IPS-15b (cell line): ENCODE data around the gene EFHC1.

ENCODE experiments used
- H3K27me3 ChIP-seq: one replicate; pipeline ENCODE4 v1.6.1; 2013; ENCODE audit warnings: low read length; ENCODE audit not compliant: control insufficient read depth, insufficient read depth
- H3K36me3 ChIP-seq: one replicate; pipeline ENCODE4 v1.6.1; 2013; ENCODE audit warnings: low read length; ENCODE audit not compliant: control insufficient read depth, insufficient read depth
- H3K4me1 ChIP-seq: one replicate; pipeline ENCODE4 v1.6.1; 2013; ENCODE audit warnings: mild to moderate bottlenecking, low read length; ENCODE audit not compliant: control insufficient read depth, insufficient read depth
- H3K4me3 ChIP-seq: one replicate; pipeline ENCODE4 v1.5.1; 2013; ENCODE audit warnings: low read depth, low read length
- H3K9ac ChIP-seq: one replicate; pipeline ENCODE4 v1.6.1; 2013; ENCODE audit warnings: low read depth, mild to moderate bottlenecking, low read length
- H3K9me3 ChIP-seq: one replicate; pipeline ENCODE4 v1.6.1; 2013; ENCODE audit warnings: mild to moderate bottlenecking, low read length; ENCODE audit not compliant: control insufficient read depth, insufficient read depth

EFHC1 gene

DNA sequence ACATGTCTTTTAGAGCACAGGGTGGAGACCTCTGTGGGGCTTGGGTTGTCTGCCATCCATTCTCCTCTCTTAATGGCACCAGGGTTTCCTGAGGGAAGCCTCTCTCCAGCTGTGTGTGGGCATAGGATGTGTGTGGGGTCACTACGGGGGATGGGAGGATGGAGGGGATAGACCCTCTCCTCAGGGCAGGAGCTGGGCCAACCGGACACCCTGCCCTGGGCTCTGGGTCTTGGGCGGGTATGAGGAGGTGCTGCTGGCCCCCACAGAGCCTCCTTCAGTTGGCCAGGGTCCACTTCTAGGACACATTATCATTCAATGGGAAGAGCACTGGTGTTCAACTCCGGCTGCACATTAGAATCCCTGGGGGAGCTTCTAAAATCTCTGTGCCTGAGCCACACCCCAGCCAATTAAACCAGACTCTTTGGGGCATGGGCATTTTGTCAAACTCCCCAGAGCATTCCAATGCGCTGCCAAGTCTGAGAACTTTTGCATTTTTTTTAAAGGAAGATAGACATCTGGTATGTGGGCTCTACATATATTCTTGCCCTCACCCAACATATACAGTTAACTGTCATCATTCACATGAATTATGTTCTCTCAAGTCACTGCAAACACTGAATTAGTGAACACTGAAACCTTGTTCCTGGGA lies 118.2 kb downstream of the EFHC1 start:
- Histone ChIP-seq H3K36me3 (no peaks in the 10 kb centered on the region), H3K4me1 (no peaks in the 10 kb centered on the region), H3K9ac (no peak overlapping the region), H3K27me3 (no peaks in the 10 kb centered on the region), H3K9me3 (no peaks in the 10 kb centered on the region), H3K4me3 (no peak overlapping the region)

DNA sequence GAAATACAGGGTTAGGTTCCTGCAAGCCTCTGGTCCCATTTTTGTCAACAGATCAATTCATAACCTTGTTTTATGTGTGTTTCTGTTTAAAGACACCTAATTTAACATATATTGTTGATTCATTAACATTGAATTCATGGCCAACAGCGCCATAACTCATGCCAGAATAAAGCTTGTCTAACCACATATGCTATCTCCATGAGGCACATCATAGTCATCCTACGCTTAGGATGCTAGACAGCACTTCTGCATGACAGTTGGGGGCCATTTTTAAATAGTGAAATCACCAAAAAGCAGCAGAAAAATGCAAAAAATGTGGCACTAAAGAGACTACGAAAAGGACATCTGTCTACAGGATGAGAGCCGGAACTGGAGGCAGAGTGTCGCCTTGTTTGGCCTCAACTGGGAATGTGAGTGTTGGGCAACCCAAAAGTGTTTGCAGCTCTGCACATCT lies 118.8 kb downstream of the EFHC1 start:
- no peak overlapping the region for H3K4me3 ChIP-seq
- H3K36me3 ChIP-seq, result no peaks in the 10 kb centered on the region
- no peaks in the 10 kb centered on the region for H3K27me3 ChIP-seq
- no peaks in the 10 kb centered on the region for H3K4me1 ChIP-seq
- H3K9ac ChIP-seq, result no peak overlapping the region
- H3K9me3 ChIP-seq, result no peaks in the 10 kb centered on the region

DNA sequence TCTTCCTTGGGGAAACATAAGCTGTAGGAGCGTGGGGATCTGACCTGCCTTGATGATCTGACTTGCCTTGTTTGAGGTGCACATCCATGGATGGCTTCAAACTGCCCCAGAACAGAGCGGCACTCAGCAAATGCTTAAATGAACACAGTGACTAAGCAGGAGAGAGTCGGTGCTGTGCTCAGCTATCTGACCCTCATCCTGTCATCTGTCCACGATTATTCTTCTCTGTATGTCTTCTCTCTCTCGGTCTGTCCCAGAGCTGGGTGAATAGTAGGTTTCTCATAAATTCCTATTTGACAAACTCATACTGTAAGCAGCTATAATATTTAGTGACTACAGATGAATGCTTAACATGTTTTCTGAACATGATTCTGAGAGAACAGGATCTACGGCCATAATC lies 119.5 kb downstream of the EFHC1 start:
- no peaks in the 10 kb centered on the region for H3K9me3 ChIP-seq
- H3K4me1 ChIP-seq, result no peaks in the 10 kb centered on the region
- no peak overlapping the region for H3K9ac ChIP-seq
- no peaks in the 10 kb centered on the region for H3K27me3 ChIP-seq
- H3K36me3 ChIP-seq, result no peaks in the 10 kb centered on the region
- H3K4me3 ChIP-seq, result no peak overlapping the region

DNA sequence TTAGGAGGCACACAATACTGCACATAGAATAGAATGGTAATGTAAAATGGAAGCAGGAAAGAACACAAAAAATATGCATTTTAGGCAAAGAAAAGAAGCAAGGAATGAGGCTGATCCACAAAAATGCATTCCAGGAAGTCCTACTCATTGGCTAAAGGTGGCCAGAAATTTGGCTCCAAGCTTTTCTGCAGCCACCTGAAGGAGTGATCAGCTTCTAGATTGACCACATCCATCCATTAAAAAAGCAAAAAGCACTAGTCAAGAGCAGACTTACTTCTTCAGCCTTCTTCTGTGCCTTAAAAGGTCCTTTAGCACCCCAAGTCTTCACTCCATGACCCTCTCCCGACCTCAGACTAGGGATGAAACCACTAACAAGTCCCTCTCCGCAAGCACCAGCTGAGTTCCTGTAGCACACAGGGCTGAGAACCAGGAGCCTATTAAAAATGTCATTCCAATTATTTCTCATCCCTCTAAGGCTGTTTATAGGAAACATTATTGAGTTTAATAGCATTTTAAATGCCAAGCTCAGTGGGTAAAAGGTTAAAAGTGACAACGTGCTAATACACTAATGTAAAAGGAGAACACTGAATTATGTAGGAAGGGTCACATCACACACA lies 120.3 kb downstream of the EFHC1 start:
- H3K4me1 ChIP-seq, result no peaks in the 10 kb centered on the region

DNA sequence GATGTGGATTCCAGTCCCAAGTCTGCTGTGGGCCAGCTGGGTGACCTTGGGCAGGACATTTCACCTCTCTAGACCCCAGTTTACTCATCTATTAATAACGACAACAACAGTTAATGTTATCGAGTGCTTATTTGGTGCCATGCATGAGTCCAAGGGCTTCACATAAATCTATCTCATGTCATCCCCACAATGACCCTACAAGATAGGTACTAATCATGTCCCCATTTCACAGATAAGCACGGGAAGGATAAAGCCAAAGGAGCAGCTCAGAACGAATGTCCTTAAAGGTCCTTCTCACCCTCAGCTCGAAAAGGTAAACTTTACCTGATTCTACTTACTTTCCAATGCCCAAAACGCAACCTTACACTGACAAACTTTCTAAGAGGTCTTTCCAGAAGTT lies 121.0 kb downstream of the EFHC1 start:
- no peaks in the 10 kb centered on the region for H3K36me3 ChIP-seq

More for the DNA sequence above, 120.3 kb downstream of the EFHC1 start:
- Histone ChIP-seq H3K36me3 (no peaks in the 10 kb centered on the region), H3K9me3 (no peaks in the 10 kb centered on the region), H3K9ac (no peak overlapping the region), H3K27me3 (no peaks in the 10 kb centered on the region), H3K4me3 (no peak overlapping the region)

DNA sequence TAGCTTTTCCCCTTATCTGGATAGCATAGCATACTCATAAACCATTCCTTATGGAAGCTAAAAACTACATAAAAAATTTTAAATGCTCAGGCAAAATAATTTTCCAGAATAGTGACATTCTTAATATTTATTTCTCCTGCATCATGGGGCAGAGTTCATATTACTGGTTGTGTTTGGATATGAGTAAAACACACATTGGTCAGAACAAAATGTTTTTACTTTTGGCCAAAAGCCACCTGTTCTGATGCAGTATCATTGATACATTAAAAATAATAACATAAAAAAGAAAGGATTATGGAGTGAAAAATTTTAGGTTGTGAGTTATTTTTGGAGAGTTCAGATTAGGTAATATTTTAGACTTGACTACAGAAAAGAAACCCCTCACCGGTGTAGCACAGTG lies 123.1 kb downstream of the EFHC1 start:
- Histone ChIP-seq H3K9me3 (no peaks in the 10 kb centered on the region), H3K36me3 (no peaks in the 10 kb centered on the region), H3K9ac (no peak overlapping the region), H3K27me3 (no peaks in the 10 kb centered on the region), H3K4me1 (no peaks in the 10 kb centered on the region), H3K4me3 (no peak overlapping the region)

More for the DNA sequence above, 121.0 kb downstream of the EFHC1 start:
- Histone ChIP-seq H3K9ac (no peak overlapping the region), H3K9me3 (no peaks in the 10 kb centered on the region), H3K27me3 (no peaks in the 10 kb centered on the region), H3K4me1 (no peaks in the 10 kb centered on the region), H3K4me3 (no peak overlapping the region)

DNA sequence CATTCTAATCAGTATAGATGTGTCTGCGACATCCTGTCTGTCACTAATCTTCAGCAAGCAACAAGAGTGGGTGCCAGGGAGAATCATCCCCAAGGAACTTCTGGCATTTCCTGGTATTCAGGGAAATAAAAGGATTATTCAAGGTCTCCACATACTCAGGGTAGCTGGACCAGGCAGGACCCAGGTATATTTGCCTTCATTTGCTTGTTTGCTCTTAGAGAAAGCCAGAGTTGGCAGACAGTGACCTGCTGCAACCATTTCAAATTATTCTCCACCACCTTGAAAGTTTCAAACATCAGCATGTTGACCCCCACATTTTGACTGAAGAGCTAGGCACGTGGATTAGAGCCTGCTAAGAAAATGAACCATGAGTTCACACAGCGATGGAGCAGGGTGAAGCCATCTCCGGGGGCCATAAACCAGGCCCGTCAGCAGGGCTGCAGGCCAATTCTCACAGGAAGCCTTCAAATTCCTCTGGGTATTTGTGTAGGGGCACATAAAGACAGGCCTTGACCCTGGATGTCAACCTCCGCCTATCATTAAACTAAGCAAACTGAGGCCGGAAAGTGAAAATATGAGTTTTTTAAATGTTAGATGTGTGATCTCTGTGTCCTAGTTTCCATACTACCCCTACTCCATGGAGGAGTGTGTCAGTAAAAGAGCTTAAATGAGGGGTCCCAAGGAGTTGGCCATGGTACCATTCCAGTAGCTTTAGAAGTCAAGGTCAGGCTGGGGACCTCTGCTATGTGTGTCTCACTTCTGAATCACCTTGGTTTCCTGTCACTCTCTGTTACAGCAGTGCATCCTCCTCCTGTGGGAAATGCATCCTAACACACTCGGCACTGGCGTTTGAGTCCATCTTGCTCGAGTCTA lies 123.8 kb downstream of the EFHC1 start:
- no peak overlapping the region for H3K4me3 ChIP-seq
- H3K36me3 ChIP-seq, result no peaks in the 10 kb centered on the region
- no peaks in the 10 kb centered on the region for H3K4me1 ChIP-seq
- no peaks in the 10 kb centered on the region for H3K9me3 ChIP-seq
- peak overlapping the region; percentile 10 for H3K9ac ChIP-seq
- no peaks in the 10 kb centered on the region for H3K27me3 ChIP-seq

DNA sequence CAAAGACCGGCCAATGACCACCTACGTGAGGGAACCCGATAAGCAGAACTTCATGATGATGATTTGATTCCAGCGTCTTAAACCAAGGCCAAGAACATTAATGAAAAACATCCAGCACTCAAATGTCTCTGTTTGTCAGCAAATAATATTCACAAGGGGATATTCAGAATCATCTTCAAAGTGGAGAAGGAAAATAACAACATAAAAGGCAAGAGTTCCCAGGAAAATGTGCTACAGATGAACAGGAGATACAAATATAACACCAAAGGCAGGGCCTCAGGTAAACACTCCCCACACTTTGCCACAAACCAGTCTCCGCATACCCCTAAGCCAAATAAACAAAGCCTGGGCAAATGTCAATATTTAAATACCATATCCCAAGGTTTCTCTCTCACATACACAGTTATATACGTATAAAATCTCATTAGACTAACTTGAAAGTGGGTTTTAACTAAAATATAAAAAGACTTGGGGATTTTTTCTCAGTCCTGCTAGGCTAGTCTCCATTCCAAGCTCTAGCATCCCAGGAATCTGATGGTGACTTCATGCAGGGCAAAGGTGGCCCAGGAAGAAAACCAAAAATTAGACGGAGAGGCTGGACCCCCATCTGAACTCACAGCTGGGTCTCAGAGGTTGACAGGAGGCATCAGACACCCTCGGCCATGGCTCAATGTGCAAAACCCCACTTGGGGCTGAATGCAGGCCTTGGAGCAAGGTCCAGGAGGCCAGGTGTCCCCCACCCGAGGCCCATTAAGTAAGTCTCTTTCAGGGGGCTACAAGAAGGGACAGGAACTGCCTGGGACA lies 124.7 kb downstream of the EFHC1 start:
- Histone ChIP-seq H3K4me3 (no peak overlapping the region), H3K4me1 (no peaks in the 10 kb centered on the region), H3K27me3 (no peaks in the 10 kb centered on the region), H3K9me3 (no peaks in the 10 kb centered on the region), H3K9ac (no peak overlapping the region), H3K36me3 (no peaks in the 10 kb centered on the region)

DNA sequence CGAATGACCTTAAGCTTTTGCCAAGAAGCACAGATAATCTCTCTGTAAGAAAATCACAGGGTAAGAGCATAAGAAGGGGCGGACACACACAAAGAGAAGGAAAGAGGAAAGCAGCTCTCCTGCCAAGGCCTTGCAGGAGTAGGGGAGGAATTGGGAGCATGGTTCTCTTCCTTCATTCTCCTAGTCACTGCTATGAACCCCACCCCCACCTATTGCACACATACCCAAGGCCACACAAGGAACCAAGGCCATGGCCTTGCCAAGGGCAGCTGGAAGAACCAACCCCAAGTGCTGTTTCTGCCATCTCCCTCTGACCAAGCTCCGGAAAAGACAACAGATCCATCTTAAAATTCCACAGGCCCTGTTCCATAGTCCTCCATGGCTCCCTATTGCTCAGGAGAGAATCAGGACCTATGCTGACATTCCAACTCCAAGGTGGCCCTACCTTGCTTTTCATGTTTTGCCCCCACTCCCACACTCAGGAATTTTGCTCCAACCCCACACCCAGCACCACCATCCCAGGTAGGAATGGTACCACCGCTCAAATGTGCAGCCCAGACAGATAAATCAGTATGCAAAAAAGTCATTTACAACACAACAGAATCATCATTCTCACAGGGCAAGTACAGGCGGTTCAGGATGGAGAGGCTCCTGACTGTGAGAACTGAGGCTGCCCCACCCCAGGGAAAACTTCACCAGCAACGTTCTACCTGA lies 125.4 kb downstream of the EFHC1 start:
- Histone ChIP-seq H3K27me3 (no peaks in the 10 kb centered on the region), H3K4me3 (no peak overlapping the region), H3K9me3 (no peaks in the 10 kb centered on the region), H3K9ac (no peak overlapping the region), H3K36me3 (no peaks in the 10 kb centered on the region), H3K4me1 (no peaks in the 10 kb centered on the region)

DNA sequence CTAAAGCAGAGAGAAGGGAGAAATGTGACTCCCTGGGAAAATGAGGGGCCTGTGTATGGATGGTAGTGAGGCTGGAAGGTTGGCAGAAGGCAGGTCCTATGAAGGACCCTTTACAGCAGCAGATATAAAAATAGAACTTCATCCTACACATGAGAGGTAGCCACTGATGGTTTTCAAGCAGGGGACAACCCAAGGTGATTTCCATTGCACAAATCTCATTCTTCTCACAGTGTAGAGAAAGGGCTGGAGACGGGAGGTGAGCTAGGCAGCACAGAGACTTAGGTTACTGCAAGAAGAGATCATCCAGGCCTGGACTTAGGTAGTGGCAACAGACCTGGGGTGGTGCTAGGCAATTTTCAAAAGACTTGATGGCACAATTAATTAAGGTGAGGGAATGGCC lies 126.0 kb downstream of the EFHC1 start:
- H3K9me3 ChIP-seq, result no peaks in the 10 kb centered on the region
- no peak overlapping the region for H3K9ac ChIP-seq

DNA sequence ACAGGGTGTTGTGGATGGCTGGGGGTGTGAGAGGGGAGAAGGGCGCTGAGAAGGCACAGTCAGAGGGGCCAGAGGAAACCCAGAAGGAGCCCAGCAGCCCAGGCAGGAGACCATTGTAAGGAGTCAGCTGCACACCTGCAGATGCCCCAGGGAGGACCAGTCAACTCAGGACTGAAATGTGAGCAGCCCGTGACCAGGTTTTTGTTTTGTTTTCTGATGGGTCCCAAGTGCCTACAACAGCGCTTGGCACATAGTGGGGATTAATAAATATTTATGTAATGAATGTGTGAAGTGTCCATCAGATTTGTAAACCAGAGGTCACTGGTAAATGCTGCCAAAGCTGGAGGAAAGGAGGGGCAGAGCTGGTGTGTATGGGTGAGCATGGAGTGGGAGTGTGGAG lies 126.5 kb downstream of the EFHC1 start:
- H3K4me1 ChIP-seq, result peaks cover 5% of the 10 kb centered on the region
- H3K36me3 ChIP-seq, result no peaks in the 10 kb centered on the region
- no peaks in the 10 kb centered on the region for H3K9me3 ChIP-seq
- H3K27me3 ChIP-seq, result no peaks in the 10 kb centered on the region
- no peak overlapping the region for H3K9ac ChIP-seq
- no peak overlapping the region for H3K4me3 ChIP-seq

More for the DNA sequence above, 126.0 kb downstream of the EFHC1 start:
- no peaks in the 10 kb centered on the region for H3K27me3 ChIP-seq
- H3K4me3 ChIP-seq, result no peak overlapping the region
- peaks cover 3% of the 10 kb centered on the region for H3K4me1 ChIP-seq
- H3K36me3 ChIP-seq, result no peaks in the 10 kb centered on the region
